AG08396 (cell line): ENCODE measurements around the gene CALB2.
"Not testable (repeated sequence)": the region's sequence is repeated elsewhere in the genome, so short reads cannot be mapped to it uniquely, and the experiment has no call there.

Source experiments
- DNase-seq: peaks from one replicate; pipeline ENCODE4 v3.0.0; 2012; ENCODE audit warnings: low spot score, mixed read lengths

CALB2 gene

GRCh38 chr16:71352963-71353460 is 5.5 kb upstream of the CALB2 start:
- DNase-seq = no peak

DNA sequence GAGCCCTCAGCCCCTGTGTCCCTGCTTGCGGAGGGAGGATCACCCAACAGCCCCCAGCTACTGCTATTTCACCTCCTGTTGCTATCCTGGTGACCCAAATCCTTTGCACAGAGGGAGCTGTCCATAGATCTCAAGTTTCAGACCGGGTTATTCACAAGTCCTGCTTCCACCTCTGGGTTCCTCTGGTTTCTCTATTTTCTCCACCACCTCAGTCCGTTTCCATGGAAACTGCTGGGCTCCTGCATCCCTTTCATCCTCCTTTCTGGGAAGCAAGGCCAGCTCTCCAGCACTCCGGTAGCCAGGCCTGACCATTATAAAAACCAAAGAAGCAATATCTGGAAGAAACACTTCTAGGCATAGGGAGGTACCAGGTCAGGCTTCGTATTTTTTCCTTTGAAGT is 4.8 kb upstream of the CALB2 start:
- DNase-seq = no peak

- no peak for DNase-seq
These were observed 4.4 kb upstream of the CALB2 start for GRCh38 chr16:71354156-71354555.

GRCh38 chr16:71356051-71356740 is 2.3 kb upstream of the CALB2 start:
- no peak for DNase-seq

GRCh38 chr16:71356936-71357335 is 1.6 kb upstream of the CALB2 start:
- not testable (repeated sequence) for DNase-seq

- DNase-seq = no peak
These were observed 842 bp upstream of the CALB2 start for GRCh38 chr16:71357681-71358080.

GRCh38 chr16:71359431-71359830 is 908 bp downstream of the CALB2 start:
- no peak for DNase-seq

GRCh38 chr16:71360378-71360777 is 1.9 kb downstream of the CALB2 start:
- peak; percentile 90 for DNase-seq

DNA sequence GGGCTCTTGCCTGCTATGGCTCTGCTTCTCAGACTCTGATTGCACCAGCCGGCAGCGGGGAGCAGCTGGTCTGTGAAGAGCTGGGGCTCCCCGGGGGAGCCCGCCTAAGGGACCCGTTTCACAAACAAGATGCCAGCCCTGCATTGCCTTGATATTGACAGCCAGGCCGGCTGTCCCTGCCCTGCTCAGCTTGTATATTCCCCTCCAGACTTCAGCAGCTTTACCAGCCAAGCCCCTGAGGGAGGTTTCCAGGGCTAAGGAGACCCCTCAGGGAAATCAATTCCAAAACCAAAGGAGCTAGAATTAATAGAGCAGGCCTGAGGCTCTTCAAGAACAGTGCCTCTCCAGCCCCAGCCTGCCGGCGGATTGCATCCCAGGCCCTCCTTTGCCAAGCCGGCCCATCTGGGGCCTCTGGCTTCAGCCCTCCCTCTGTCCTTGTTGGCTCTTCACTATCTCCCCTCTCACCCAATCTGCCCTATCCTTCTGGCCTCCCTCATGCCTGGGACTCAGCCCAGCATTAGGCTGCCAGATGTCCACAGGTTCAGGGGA is 5.7 kb downstream of the CALB2 start:
- no peak for DNase-seq

- DNase-seq = no peak
These were observed 6.5 kb downstream of the CALB2 start for GRCh38 chr16:71365021-71365420.

DNA sequence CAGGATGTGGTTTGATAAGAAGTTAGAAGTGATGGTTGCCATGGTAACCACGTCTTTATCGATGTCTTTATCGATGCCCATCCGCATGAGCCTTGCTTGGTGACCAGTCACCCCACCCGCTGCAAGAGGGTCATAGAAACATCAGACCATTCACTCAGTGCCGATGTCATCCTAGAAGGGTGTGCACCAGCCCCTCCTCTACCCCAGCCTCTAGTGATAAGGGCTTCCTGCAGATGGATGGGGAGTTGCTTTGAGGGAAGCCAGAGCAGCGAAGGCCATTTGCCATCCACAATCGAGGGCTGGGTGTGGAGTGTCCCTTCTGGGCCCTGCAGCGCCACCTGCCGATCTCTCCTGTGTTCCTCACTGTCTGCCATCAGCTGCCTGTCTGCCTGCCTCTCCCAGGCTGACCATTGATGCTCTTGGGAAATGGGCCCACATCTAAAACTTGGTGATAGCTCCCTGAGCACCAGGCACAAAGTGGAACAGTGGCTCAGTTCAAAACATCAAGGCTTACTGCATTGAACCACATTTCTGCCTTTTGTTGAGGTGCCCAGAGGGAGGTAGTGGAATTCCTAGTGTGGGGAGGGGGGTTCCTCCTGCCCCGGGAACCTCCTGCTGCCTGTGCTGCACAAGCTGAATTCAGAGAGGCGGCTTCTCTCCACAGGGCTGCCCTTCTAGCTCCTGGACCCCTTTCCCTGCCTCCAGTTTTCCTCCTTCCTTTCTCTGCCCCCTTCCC is 8.9 kb downstream of the CALB2 start:
- peak; percentile 76 for DNase-seq

DNA sequence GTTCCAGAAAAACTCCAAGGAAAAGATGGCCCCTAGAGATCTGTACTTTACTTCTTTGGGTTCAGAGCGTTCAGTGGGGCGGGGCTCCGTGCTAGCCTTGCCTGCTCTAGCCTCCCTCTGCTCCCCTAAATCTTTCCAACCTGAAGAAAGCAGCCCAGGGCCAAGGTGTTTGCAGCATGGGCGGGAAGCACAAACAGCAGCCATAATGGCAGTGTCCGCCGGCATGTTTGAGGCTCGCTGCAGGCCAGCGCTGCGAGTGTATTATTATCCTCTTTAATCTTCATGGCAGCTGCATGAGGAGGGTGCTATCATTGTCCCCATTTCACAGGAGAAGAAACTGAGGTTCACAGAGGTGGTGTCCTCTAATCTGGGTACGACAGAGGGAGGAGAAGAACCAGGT is 10.4 kb downstream of the CALB2 start:
- DNase-seq = no peak

DNA sequence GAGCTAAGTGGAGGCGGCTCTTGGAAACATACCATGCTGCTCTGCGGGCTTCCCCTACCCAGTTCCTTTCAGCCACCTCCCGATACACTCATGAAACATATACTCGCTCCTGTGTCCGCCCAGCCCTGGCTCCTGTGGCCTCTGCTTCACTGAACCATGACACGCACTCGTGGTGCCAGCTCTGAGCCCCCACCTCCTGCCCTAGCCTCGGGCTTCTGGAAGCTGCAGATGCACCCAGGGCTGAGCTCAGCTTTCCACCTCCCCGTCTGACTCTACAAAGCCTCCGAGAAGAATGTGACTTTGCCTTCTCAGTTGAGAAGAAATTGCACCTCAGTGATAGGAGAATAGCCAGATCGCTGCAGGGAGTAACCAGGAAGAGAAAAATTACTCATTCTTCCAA is 11.0 kb downstream of the CALB2 start:
- DNase-seq = no peak

GRCh38 chr16:71371237-71371636 is 12.7 kb downstream of the CALB2 start:
- DNase-seq = no peak

- no peak for DNase-seq
These were observed 14.6 kb downstream of the CALB2 start for GRCh38 chr16:71373073-71373472.

DNA sequence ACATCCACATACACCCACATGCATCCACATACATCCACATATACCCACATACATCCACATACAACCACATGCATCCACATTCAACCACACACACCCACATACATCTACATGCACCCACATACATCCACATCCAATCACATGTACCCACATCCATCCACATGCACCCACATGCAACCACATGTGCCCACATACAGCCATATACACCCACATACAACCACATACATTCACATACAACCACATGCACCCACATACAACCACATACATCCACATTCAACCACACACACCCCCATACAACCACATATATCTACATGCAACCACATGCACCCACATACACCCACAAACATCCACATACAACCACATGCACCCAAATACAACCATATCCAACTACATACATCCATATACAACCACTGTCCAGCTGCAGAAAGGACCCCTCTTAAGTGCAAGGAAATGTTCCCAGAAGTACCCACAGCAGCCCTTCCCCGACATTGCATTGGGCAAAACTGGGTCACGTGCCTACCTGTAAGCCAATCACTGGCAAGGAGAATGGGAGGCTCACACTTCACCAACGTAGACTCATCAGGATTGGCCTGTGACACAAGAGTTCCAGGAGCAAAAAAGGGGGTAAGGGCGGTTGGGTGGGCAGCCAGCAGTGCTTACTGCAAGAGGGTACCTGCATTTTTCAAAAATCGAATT is 18.1 kb downstream of the CALB2 start:
- no peak for DNase-seq

DNA sequence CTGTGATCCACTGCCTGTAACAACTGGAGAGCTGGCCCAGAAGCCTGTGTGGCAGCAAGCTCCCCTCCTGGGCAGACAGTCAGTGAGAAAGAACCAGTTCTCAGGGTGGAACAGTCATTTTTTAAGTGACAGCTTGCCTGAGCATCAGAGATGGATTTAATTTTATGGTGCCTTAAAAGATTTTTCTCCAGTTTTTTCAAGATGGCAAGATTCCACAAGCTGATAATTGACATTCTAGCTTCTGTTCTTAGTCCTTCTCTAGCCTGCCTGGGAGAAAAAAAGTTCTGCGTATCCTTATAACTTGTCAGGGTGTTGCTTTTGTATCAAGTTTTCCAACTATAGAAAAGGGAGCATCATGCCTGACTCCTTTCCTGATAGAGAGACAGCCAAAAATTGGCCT is 21.2 kb downstream of the CALB2 start:
- no peak for DNase-seq

DNA sequence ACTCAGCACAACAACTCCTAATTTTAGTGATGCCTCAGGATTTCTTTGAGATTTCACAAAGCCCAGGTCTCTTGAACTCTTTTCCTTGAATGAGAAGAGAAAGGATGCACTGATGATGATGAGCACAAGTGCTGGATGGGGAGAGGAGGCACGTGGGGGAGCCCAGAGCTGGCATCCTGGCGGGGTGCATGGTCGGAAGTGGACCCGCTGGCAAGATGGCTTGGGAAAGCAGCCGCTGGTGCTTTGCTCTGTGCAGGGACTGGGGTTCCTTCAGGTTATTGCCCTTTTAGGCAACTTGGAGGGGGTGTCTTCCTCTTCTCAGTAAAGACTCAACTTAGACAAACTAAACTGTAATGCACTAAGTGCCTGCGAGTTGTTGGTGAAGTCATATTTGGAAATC is 22.3 kb downstream of the CALB2 start:
- no peak for DNase-seq

- DNase-seq = no peak
These were observed 24.7 kb downstream of the CALB2 start for GRCh38 chr16:71383054-71383773.

DNA sequence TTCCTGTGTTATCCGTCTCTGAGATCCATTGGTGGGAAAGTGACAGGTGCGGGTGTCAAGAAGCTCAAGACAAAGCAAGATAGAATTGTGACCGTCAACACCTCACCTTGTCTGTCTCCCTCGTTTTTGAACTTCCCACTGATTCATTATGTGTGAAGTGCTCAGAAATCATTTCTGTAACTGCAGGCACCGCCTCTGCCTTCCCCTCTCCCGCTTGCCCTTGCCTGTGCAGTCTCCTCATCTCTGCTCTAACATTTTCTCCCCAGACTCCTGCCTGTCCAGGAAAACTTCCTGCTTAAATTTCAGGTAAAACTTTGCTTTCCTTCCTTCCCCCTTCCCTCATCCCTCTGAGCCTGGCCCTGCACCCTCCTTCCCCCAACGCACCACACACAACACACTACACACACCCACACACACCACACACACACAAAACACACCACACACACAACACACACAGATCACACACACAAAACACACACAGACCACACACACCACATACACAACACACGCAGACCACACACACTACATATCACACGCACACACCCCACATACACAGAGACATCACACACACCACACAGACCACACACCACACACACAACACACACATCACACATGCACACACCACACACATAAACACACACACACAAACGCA is 25.7 kb downstream of the CALB2 start:
- no peak for DNase-seq

- DNase-seq = no peak
These were observed 28.7 kb downstream of the CALB2 start for GRCh38 chr16:71387045-71387871.
